Type B pancreatic cell (in vitro differentiated cells): ENCODE data around the gene GPRIN1. TPM values are rescaled to one million over a fixed set of nuclear protein-coding genes. Genes with fewer than 3 reads are reported as not detected.

Source experiments
- DNase-seq: peaks from one replicate; pipeline ENCODE4 v3.0.0; 2021; ENCODE audit warnings: mixed read lengths; ENCODE audit not compliant: unreplicated experiment; ENCODE audit errors: extremely low spot score
- H3K27ac Mint-ChIP-seq: 2 replicates; pipeline ENCODE4 v1.8.0; 2021; ENCODE audit warnings: mild to moderate bottlenecking, mixed read lengths
- H3K27me3 Mint-ChIP-seq: 2 replicates; pipeline ENCODE4 v1.8.0; 2021; ENCODE audit warnings: mixed read lengths
- H3K36me3 Mint-ChIP-seq: 2 replicates; pipeline ENCODE4 v1.8.0; 2021; ENCODE audit warnings: mixed read lengths
- H3K4me1 Mint-ChIP-seq: one replicate; pipeline ENCODE4 v1.8.0; 2021; ENCODE audit warnings: mixed read lengths; ENCODE audit not compliant: unreplicated experiment
- H3K4me3 Mint-ChIP-seq: 2 replicates; pipeline ENCODE4 v1.8.0; 2021; ENCODE audit warnings: mild to moderate bottlenecking, mixed read lengths
- H3K9me3 Mint-ChIP-seq: 2 replicates; pipeline ENCODE4 v1.8.0; 2021; ENCODE audit warnings: mixed read lengths
- CTCF ChIP-seq: fragments of 200-600 bp; sonication (generic); conservative IDR thresholded peaks from 2 replicates; pipeline ENCODE4 v1.5.0; 2021; ENCODE audit warnings: antibody characterized with exemption, mild to moderate bottlenecking
- total RNA-seq: library from RNA; stranded (reverse); gene quantifications from 2 replicates; pipeline ENCODE4 v1.2.1, GENCODE V29; 2021; ENCODE audit warnings: low replicate concordance

GPRIN1 gene
- total RNA-seq, 1 donor from 2014 or later: 6.0 TPM

- Mint-ChIP-seq H3K27ac (no peak overlapping the region), H3K4me1 (no peaks in the 10 kb centered on the region), H3K9me3 (no peaks in the 10 kb centered on the region), H3K36me3 (no peaks in the 10 kb centered on the region), H3K4me3 (no peak overlapping the region), H3K27me3 (peaks cover 95% of the 10 kb centered on the region)
- DNase-seq: peak; percentile 81
- peak; percentile 61 for TF ChIP-seq CTCF
These were observed 9.2 kb upstream of the GPRIN1 start for GRCh38 chr5:176619203-176619568.

GRCh38 chr5:176618783-176619182 is 8.8 kb upstream of the GPRIN1 start:
- no peaks in the 10 kb centered on the region for H3K4me1 Mint-ChIP-seq
- no peak overlapping the region for H3K4me3 Mint-ChIP-seq
- peaks cover 95% of the 10 kb centered on the region for H3K27me3 Mint-ChIP-seq
- no peaks in the 10 kb centered on the region for H3K9me3 Mint-ChIP-seq
- DNase-seq: no peak
- H3K36me3 Mint-ChIP-seq: no peaks in the 10 kb centered on the region
- TF ChIP-seq CTCF: no peak
- no peak overlapping the region for H3K27ac Mint-ChIP-seq

- H3K4me1 Mint-ChIP-seq: no peaks in the 10 kb centered on the region
- peaks cover 94% of the 10 kb centered on the region for H3K27me3 Mint-ChIP-seq
- H3K36me3 Mint-ChIP-seq: no peaks in the 10 kb centered on the region
- no peak overlapping the region for H3K27ac Mint-ChIP-seq
- H3K4me3 Mint-ChIP-seq: no peak overlapping the region
- no peak for DNase-seq
- H3K9me3 Mint-ChIP-seq: no peaks in the 10 kb centered on the region
- no peak for TF ChIP-seq CTCF
These were observed 6.6 kb upstream of the GPRIN1 start for GRCh38 chr5:176616511-176616910.

GRCh38 chr5:176614805-176615478 is 5.0 kb upstream of the GPRIN1 start:
- no peaks in the 10 kb centered on the region for H3K36me3 Mint-ChIP-seq
- no peak for DNase-seq
- H3K27ac Mint-ChIP-seq: no peak overlapping the region
- no peak overlapping the region for H3K4me3 Mint-ChIP-seq
- peaks cover 87% of the 10 kb centered on the region for H3K27me3 Mint-ChIP-seq
- no peaks in the 10 kb centered on the region for H3K9me3 Mint-ChIP-seq
- no peak for TF ChIP-seq CTCF
- no peaks in the 10 kb centered on the region for H3K4me1 Mint-ChIP-seq

GRCh38 chr5:176612855-176613254 is 2.9 kb upstream of the GPRIN1 start:
- Mint-ChIP-seq H3K27ac (no peak overlapping the region), H3K4me1 (peaks cover 7% of the 10 kb centered on the region), H3K36me3 (no peaks in the 10 kb centered on the region), H3K27me3 (peaks cover 74% of the 10 kb centered on the region), H3K4me3 (no peak overlapping the region), H3K9me3 (no peaks in the 10 kb centered on the region)
- DNase-seq: no peak
- TF ChIP-seq CTCF: no peak
